H9 (cell line): ENCODE measurements around the gene PSMG2. TPM values are rescaled to one million over a fixed set of nuclear protein-coding genes. Genes with fewer than 3 reads are reported as not detected.
"Not testable (repeated sequence)": the region's sequence is repeated elsewhere in the genome, so short reads cannot be mapped to it uniquely, and the experiment has no call there.

Experiments
- DNase-seq: peaks from one replicate; pipeline ENCODE4 v3.0.0-alpha.2; 2017
- H2AFZ ChIP-seq: one replicate; pipeline ENCODE4 v1.6.1; 2013; ENCODE audit warnings: mild to moderate bottlenecking, low read length, control low read depth, moderate library complexity
- H2AK5ac ChIP-seq: 2 replicates; pipeline ENCODE4 v1.6.1; 2013; ENCODE audit warnings: low read length, control low read depth, mixed read lengths; ENCODE audit not compliant: insufficient read length
- H2BK120ac ChIP-seq: one replicate; pipeline ENCODE4 v1.6.1; 2013; ENCODE audit warnings: low read depth, mild to moderate bottlenecking, low read length, control low read depth, inconsistent platforms; ENCODE audit not compliant: poor library complexity, severe bottlenecking
- H2BK12ac ChIP-seq: 2 replicates; pipeline ENCODE4 v1.6.1; 2013; ENCODE audit warnings: low read length, control low read depth, mixed read lengths, low read depth; ENCODE audit not compliant: insufficient read length
- H2BK15ac ChIP-seq: 2 replicates; pipeline ENCODE4 v1.6.1; 2013; ENCODE audit warnings: low read depth, low read length, control low read depth
- H2BK20ac ChIP-seq: one replicate; pipeline ENCODE4 v1.6.1; 2013; ENCODE audit warnings: low read depth, mild to moderate bottlenecking, low read length, control low read depth, inconsistent platforms; ENCODE audit not compliant: poor library complexity, severe bottlenecking
- H2BK5ac ChIP-seq: 2 replicates; pipeline ENCODE4 v1.6.1; 2013; ENCODE audit warnings: low read length, control low read depth, mixed read lengths; ENCODE audit not compliant: insufficient read length
- H3K14ac ChIP-seq: 2 replicates; pipeline ENCODE4 v1.6.1; 2013; ENCODE audit warnings: low read length, control low read depth; ENCODE audit not compliant: insufficient read depth
- H3K18ac ChIP-seq: 2 replicates; pipeline ENCODE4 v1.6.1; 2013; ENCODE audit warnings: low read depth, mild to moderate bottlenecking, mixed read lengths, low read length, control low read depth; ENCODE audit not compliant: insufficient read length
- H3K23ac ChIP-seq: 2 replicates; pipeline ENCODE4 v1.6.1; 2013; ENCODE audit warnings: low read length, control low read depth, mixed read lengths, low read depth; ENCODE audit not compliant: insufficient read length
- H3K23me2 ChIP-seq: 2 replicates; pipeline ENCODE4 v1.6.1; 2013; ENCODE audit warnings: low read depth, mild to moderate bottlenecking, mixed read lengths, low read length, control low read depth; ENCODE audit not compliant: insufficient read length, poor library complexity, severe bottlenecking
- H3K27ac ChIP-seq: 2 replicates; pipeline ENCODE4 v1.5.1; 2013; ENCODE audit warnings: low read length, control low read depth, mixed read lengths, low read depth; ENCODE audit not compliant: insufficient read length
- H3K27me3 ChIP-seq: 2 replicates; pipeline ENCODE4 v1.6.1; 2013; ENCODE audit warnings: low read length, control low read depth, inconsistent platforms; ENCODE audit not compliant: insufficient read depth
- H3K4ac ChIP-seq: 2 replicates; pipeline ENCODE4 v1.6.1; 2013; ENCODE audit warnings: low read depth, mild to moderate bottlenecking, control low read depth, inconsistent platforms, low read length, moderate library complexity
- H3K4me1 ChIP-seq: 2 replicates; pipeline ENCODE4 v1.6.1; 2013; ENCODE audit warnings: low read length, control low read depth, inconsistent platforms; ENCODE audit not compliant: insufficient read depth
- H3K4me2 ChIP-seq: 2 replicates; pipeline ENCODE4 v1.6.1; 2013; ENCODE audit warnings: low read length, control low read depth, mixed read lengths; ENCODE audit not compliant: insufficient read length, insufficient read depth
- H3K56ac ChIP-seq: 2 replicates; pipeline ENCODE4 v1.6.1; 2013; ENCODE audit warnings: low read depth, mild to moderate bottlenecking, mixed read lengths, low read length, control low read depth; ENCODE audit not compliant: insufficient read length
- H3K79me1 ChIP-seq: 2 replicates; pipeline ENCODE4 v1.6.1; 2013; ENCODE audit warnings: low read depth, mild to moderate bottlenecking, moderate library complexity, low read length, control low read depth, inconsistent platforms; ENCODE audit not compliant: insufficient read depth, poor library complexity, severe bottlenecking
- H3K79me2 ChIP-seq: 2 replicates; pipeline ENCODE4 v1.6.1; 2013; ENCODE audit warnings: low read length, control low read depth, inconsistent platforms; ENCODE audit not compliant: insufficient read depth
- H3K9ac ChIP-seq: 2 replicates; pipeline ENCODE4 v1.6.1; 2013; ENCODE audit warnings: low read length, control low read depth, mixed read lengths; ENCODE audit not compliant: insufficient read length; ENCODE audit errors: extremely low read depth
- H3K9me3 ChIP-seq: one replicate; pipeline ENCODE4 v1.6.1; 2013; ENCODE audit warnings: low read depth, low read length, inconsistent platforms; ENCODE audit not compliant: control insufficient read depth
- H3T11ph ChIP-seq: one replicate; pipeline ENCODE4 v1.6.1; 2013; ENCODE audit warnings: mild to moderate bottlenecking, low read length, control low read depth, inconsistent platforms
- H4K20me1 ChIP-seq: one replicate; pipeline ENCODE4 v1.6.1; 2013; ENCODE audit not compliant: control insufficient read depth, insufficient read length, insufficient read depth
- H4K5ac ChIP-seq: 2 replicates; pipeline ENCODE4 v1.6.1; 2013; ENCODE audit warnings: low read depth, mild to moderate bottlenecking, mixed read lengths, low read length, control low read depth; ENCODE audit not compliant: insufficient read length
- H4K8ac ChIP-seq: replicated peaks from 2 replicates; pipeline ENCODE4 v1.6.1; 2013; ENCODE audit warnings: low read length, control low read depth, mixed read lengths, low read depth; ENCODE audit not compliant: insufficient read length
- H4K91ac ChIP-seq: 2 replicates; pipeline ENCODE4 v1.6.1; 2013; ENCODE audit warnings: low read depth, mild to moderate bottlenecking, moderate library complexity, mixed read lengths, low read length, control low read depth; ENCODE audit not compliant: insufficient read length
- H3K27ac Mint-ChIP-seq, 3 experiments: 2 replicates in 2 of 3; 3 replicates in 1 of 3; pipeline ENCODE4 v1.8.0; 2020 to 2021; ENCODE audit warnings: mixed read lengths in 3 of 3, mild to moderate bottlenecking in 1 of 3, moderate library complexity in 1 of 3
- H3K27me3 Mint-ChIP-seq: 2 replicates; pipeline ENCODE4 v1.8.0; 2021; ENCODE audit warnings: low read depth, mild to moderate bottlenecking, moderate library complexity, mixed read lengths
- H3K36me3 Mint-ChIP-seq, 3 experiments: 2 replicates in 2 of 3; 3 replicates in 1 of 3; pipeline ENCODE4 v1.8.0; 2020 to 2021; ENCODE audit warnings: low read depth in 3 of 3, mixed read lengths in 3 of 3; ENCODE audit not compliant: insufficient read depth in 1 of 3
- H3K4me1 Mint-ChIP-seq, 2 experiments: 2 replicates each; pipeline ENCODE4 v1.8.0; 2020; ENCODE audit warnings: mixed read lengths in 2 of 2
- H3K4me3 Mint-ChIP-seq, 2 experiments: 2 replicates in 1 of 2; 3 replicates in 1 of 2; pipeline ENCODE4 v1.8.0; 2020 to 2021; ENCODE audit warnings: mild to moderate bottlenecking in 2 of 2, mixed read lengths in 2 of 2, moderate library complexity in 1 of 2
- H3K9me3 Mint-ChIP-seq, 2 experiments: 2 replicates in 1 of 2; 3 replicates in 1 of 2; pipeline ENCODE4 v1.8.0; 2020; ENCODE audit warnings: mild to moderate bottlenecking in 2 of 2, mixed read lengths in 2 of 2, moderate library complexity in 1 of 2
- WGBS: extraction: QIAGEN DNeasy Blood & Tissue Kit; methylation state at CpG from one replicate; pipeline ENCODE4 v1.1.7; 2013; ENCODE audit warnings: missing lambda C conversion rate, low lambda C conversion rate, mixed read lengths; ENCODE audit not compliant: insufficient read length; ENCODE audit errors: extremely low coverage; 5-methylcytosine and 5-hydroxymethylcytosine counted together
- total RNA-seq: library from RNA; stranded (reverse); gene quantifications from 2 replicates; pipeline ENCODE4 v1.2.1, GENCODE V29; 2021

PSMG2 gene
- total RNA-seq, 1 experiment from 2014 or later: 72.2 TPM

GRCh38 chr18:12756619-12757239 lies 53.9 kb downstream of the PSMG2 start:
- not testable (repeated sequence) for H3K9ac ChIP-seq, H3K56ac ChIP-seq, H4K5ac ChIP-seq, H3K27ac ChIP-seq, H4K91ac ChIP-seq, H4K8ac ChIP-seq, H3K4me1 Mint-ChIP-seq, H3K36me3 Mint-ChIP-seq, H3K27ac Mint-ChIP-seq, H3K9me3 ChIP-seq, H2BK120ac ChIP-seq, H3K27me3 ChIP-seq, H3K79me2 ChIP-seq, H3K79me1 ChIP-seq, H2AK5ac ChIP-seq, H4K20me1 ChIP-seq, H3K4me2 ChIP-seq, H3K4me3 Mint-ChIP-seq, H3K23me2 ChIP-seq, DNase-seq, H3T11ph ChIP-seq, H2AFZ ChIP-seq, H3K9me3 Mint-ChIP-seq, H2BK5ac ChIP-seq, H2BK15ac ChIP-seq, H3K18ac ChIP-seq, H3K23ac ChIP-seq, H2BK12ac ChIP-seq, H2BK20ac ChIP-seq, H3K14ac ChIP-seq, H3K27me3 Mint-ChIP-seq, H3K4me1 ChIP-seq, H3K4ac ChIP-seq
- no CpG with 5 or more reads among the region's 14 CpGs for WGBS

GRCh38 chr18:12758566-12758965 lies 55.7 kb downstream of the PSMG2 start:
- not testable (repeated sequence) for H2BK12ac ChIP-seq, H3K27me3 ChIP-seq, H2AFZ ChIP-seq, H3K4ac ChIP-seq, H2BK20ac ChIP-seq, H3K9ac ChIP-seq, H3K23ac ChIP-seq, H3K4me1 Mint-ChIP-seq, H2BK120ac ChIP-seq, H3K27ac Mint-ChIP-seq, H3K27me3 Mint-ChIP-seq, H3K79me2 ChIP-seq, H3K23me2 ChIP-seq, H3K79me1 ChIP-seq, H3K9me3 Mint-ChIP-seq, H3K27ac ChIP-seq, H4K91ac ChIP-seq, H3K9me3 ChIP-seq, H3K4me3 Mint-ChIP-seq, H3K36me3 Mint-ChIP-seq, H4K20me1 ChIP-seq, H3K14ac ChIP-seq, H3K56ac ChIP-seq, H2BK5ac ChIP-seq, H2AK5ac ChIP-seq, H3T11ph ChIP-seq, H2BK15ac ChIP-seq, DNase-seq, H4K5ac ChIP-seq, H4K8ac ChIP-seq, H3K4me2 ChIP-seq, H3K18ac ChIP-seq, H3K4me1 ChIP-seq
- WGBS: no CpG with 5 or more reads among the region's 3 CpGs
